Measurements from ENCODE around the gene EPHA1. TPM values are rescaled to one million over a fixed set of nuclear protein-coding genes. Genes with fewer than 3 reads are reported as not detected.

Gene EPHA1
- total and polyA plus RNA-seq, 2 donors (not counting 1 experiment from before 2014, with no cell fraction given), result 0.39 to 0.49 TPM

DNA sequence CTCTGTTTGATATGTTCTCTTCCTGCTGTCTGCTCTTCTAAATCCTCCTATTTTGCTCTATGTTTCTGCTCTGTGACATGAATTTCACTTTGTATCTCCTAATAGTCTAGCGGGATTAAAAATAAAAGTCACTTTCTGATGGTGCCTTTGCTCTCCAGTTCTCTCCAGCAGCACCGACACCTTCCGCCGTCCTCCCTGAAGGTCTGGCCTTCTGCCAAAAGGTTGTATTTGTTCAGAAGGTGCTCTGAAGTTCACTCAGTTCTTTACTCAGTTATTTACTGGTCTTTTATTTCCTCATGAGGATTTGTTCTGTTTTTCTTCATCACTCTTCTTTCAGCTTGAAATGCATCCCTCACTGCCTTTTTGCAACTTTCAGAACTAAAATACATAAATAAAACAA is 11.2 kb upstream of the EPHA1 start:
- no peaks in the 10 kb centered on the region for H3K9me3 Mint-ChIP-seq (ENCODE audit: insufficient read depth)
- H2AFZ ChIP-seq (ENCODE audit: insufficient read depth, low read depth, low read length, poor library complexity, severe bottlenecking), result no peak overlapping the region
- H3K36me3 ChIP-seq (replicated peaks in 1 of 2; ENCODE audit: control extremely low read depth in 1 of 2, control insufficient read depth in 1 of 2, extremely low read depth in 1 of 2, insufficient read depth in 2 of 2, low read length in 1 of 2), result no peaks in the 10 kb centered on the region
- TF ChIP-seq, protein P1, sequence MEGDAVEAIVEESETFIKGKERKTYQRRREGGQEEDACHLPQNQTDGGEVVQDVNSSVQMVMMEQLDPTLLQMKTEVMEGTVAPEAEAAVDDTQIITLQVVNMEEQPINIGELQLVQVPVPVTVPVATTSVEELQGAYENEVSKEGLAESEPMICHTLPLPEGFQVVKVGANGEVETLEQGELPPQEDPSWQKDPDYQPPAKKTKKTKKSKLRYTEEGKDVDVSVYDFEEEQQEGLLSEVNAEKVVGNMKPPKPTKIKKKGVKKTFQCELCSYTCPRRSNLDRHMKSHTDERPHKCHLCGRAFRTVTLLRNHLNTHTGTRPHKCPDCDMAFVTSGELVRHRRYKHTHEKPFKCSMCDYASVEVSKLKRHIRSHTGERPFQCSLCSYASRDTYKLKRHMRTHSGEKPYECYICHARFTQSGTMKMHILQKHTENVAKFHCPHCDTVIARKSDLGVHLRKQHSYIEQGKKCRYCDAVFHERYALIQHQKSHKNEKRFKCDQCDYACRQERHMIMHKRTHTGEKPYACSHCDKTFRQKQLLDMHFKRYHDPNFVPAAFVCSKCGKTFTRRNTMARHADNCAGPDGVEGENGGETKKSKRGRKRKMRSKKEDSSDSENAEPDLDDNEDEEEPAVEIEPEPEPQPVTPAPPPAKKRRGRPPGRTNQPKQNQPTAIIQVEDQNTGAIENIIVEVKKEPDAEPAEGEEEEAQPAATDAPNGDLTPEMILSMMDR (IDR thresholded peaks at IDR 0.05), result no peak
- H3K27ac ChIP-seq (ENCODE audit: low read length in 2 of 2), result no peak overlapping the region
- ChIA-PET POLR2A (no interaction called here), CTCF (interaction anchor here (1.2 kb wide), 1 partner anchor 179 kb away, joined by 4 read pairs; no protein-coding TSS in a partner anchor)
- no peaks in the 10 kb centered on the region for H3K79me2 ChIP-seq (ENCODE audit: control insufficient read depth, insufficient read depth, low read length)
- H3K4me1 Mint-ChIP-seq, result no peaks in the 10 kb centered on the region
- intact Hi-C loops (cut with micrococcal nuclease), result loop anchor here (10.0 kb wide), 1 partner anchor 55 kb away; the partner anchor contains the start of gene FAM131B
- 93% methylated on average over 3 of the region's 4 CpGs for WGBS (ENCODE audit: insufficient coverage)
- DNase-seq (no peak), ATAC-seq (ENCODE audit: low read depth) (no peak)
- H3K4me2 ChIP-seq (replicated peaks; ENCODE audit: low read depth, low read length, poor library complexity, severe bottlenecking), result no peak overlapping the region
- H3K4me1 ChIP-seq (ENCODE audit: control insufficient read depth in 2 of 2, insufficient read depth in 2 of 2, low read length in 2 of 2), result no peaks in the 10 kb centered on the region
- H3K27me3 Mint-ChIP-seq, result peaks cover 31% of the 10 kb centered on the region
- H3K4me3 ChIP-seq (ENCODE audit: control extremely low read depth in 1 of 5, extremely low read depth in 1 of 5, insufficient read depth in 1 of 5, low read depth in 2 of 5, low read length in 4 of 5), result no peak overlapping the region
- no peak overlapping the region for H3K4me3 Mint-ChIP-seq
- H3K27me3 ChIP-seq (replicated peaks in 1 of 4; ENCODE audit: control extremely low read depth in 1 of 4, control insufficient read depth in 3 of 4, insufficient read depth in 4 of 4, low read length in 3 of 4), result peaks cover 0 to 14% (median 9%) of the 10 kb centered on the region in 4 experiments
- H3K27ac Mint-ChIP-seq, result no peak overlapping the region
- no peak overlapping the region for H3K9ac ChIP-seq (ENCODE audit: low read length)
- no peaks in the 10 kb centered on the region for H4K20me1 ChIP-seq (ENCODE audit: control insufficient read depth, insufficient read depth, low read length, poor library complexity, severe bottlenecking)
- H3K9me3 ChIP-seq (ENCODE audit: control extremely low read depth in 1 of 3, control insufficient read depth in 2 of 3, insufficient read depth in 1 of 3, low read length in 2 of 3), result no peaks in the 10 kb centered on the region

DNA sequence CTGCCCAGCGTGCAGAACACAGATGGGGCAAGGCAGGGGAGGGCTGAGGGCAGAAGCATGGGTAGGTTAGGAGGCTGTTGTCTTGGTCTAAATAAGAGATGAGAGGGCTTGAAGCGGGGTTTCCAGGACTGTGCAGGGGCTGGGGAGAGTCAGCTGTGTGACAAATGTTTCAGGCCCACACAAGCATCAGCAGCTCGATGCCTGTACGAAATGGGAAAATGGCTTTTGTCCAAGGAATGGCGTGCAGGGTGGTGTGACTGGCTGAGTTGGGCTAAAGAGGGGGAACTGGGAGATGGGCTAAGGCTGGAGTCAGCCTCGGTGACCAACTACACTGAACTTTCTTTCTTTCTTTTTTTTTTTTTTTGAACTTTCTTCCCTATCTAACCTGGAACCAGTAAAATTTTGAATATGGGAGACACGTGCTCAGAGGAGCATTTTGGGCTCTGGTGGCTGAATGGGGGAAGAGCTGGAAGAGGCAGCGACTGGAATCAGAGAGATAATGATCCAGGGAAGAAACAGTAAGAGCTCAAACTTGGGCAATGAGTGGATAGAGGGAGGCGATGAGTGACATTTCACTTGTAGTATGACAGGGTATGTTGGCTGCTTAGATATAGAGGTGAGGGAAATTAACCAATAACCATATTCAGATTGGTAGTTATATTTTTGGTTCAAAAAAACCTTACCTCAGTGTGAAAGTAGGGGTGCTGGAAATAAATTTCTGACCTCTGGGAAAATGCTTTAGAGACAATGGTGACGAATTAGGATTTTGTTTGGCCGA is 10.2 kb upstream of the EPHA1 start:
- Histone ChIP-seq H4K20me1 (ENCODE audit: control insufficient read depth, insufficient read depth, low read length, poor library complexity, severe bottlenecking) (no peaks in the 10 kb centered on the region), H3K27ac (ENCODE audit: low read length in 2 of 2) (no peak overlapping the region), H3K4me3 (ENCODE audit: control extremely low read depth in 1 of 5, extremely low read depth in 1 of 5, insufficient read depth in 1 of 5, low read depth in 2 of 5, low read length in 4 of 5) (no peak overlapping the region), H3K27me3 (replicated peaks in 1 of 4; ENCODE audit: control extremely low read depth in 1 of 4, control insufficient read depth in 3 of 4, insufficient read depth in 4 of 4, low read length in 3 of 4) (peaks cover 0 to 18% (median 12%) of the 10 kb centered on the region in 4 experiments), H2AFZ (ENCODE audit: insufficient read depth, low read depth, low read length, poor library complexity, severe bottlenecking) (no peak overlapping the region), H3K79me2 (ENCODE audit: control insufficient read depth, insufficient read depth, low read length) (no peaks in the 10 kb centered on the region), H3K4me1 (ENCODE audit: control insufficient read depth in 2 of 2, insufficient read depth in 2 of 2, low read length in 2 of 2) (no peaks in the 10 kb centered on the region), H3K36me3 (replicated peaks in 1 of 2; ENCODE audit: control extremely low read depth in 1 of 2, control insufficient read depth in 1 of 2, extremely low read depth in 1 of 2, insufficient read depth in 2 of 2, low read length in 1 of 2) (no peaks in the 10 kb centered on the region), H3K9me3 (ENCODE audit: control extremely low read depth in 1 of 3, control insufficient read depth in 2 of 3, insufficient read depth in 1 of 3, low read length in 2 of 3) (no peaks in the 10 kb centered on the region), H3K9ac (ENCODE audit: low read length) (no peak overlapping the region), H3K4me2 (replicated peaks; ENCODE audit: low read depth, low read length, poor library complexity, severe bottlenecking) (no peak overlapping the region)
- DNase-seq (no peak), ATAC-seq (ENCODE audit: low read depth) (no peak)
- Mint-ChIP-seq H3K27ac (no peak overlapping the region), H3K9me3 (ENCODE audit: insufficient read depth) (no peaks in the 10 kb centered on the region), H3K27me3 (peaks cover 36% of the 10 kb centered on the region), H3K4me3 (no peak overlapping the region), H3K4me1 (no peaks in the 10 kb centered on the region)
- WGBS (ENCODE audit: insufficient coverage), result 88% methylated on average over 6 of the region's 11 CpGs
- intact Hi-C loops (cut with micrococcal nuclease), result loop anchor here (10.0 kb wide), 1 partner anchor 54 kb away; the partner anchor contains the start of gene FAM131B
- no peak for TF ChIP-seq EZH2 (IDR thresholded peaks at IDR 0.05; ENCODE audit: borderline replicate concordance, insufficient read depth, low read depth, low read length, poor library complexity, severe bottlenecking)
- TF ChIP-seq, protein P1 (IDR thresholded peaks at IDR 0.05), result no peak
- ChIA-PET POLR2A (no interaction called here), CTCF (interaction anchor here (0.9 to 5.3 kb wide), 2 partner anchors 178 to 318 kb away, joined by 3 to 172 read pairs; no protein-coding TSS in a partner anchor)
